Heart right ventricle (tissue), 16 donors: Measurements from ENCODE around the gene HRK. TPM values are rescaled to one million over a fixed set of nuclear protein-coding genes. Genes with fewer than 3 reads are reported as not detected.
A peak's percentile ranks its signal among the peaks of the same experiment; 100 is the strongest.

Experiments
- ATAC-seq, 8 donors: fragments of 200-7000 bp; cut with Tn5 transposase; one replicate each; pipeline ENCODE4 v1.9.1; 2020; ENCODE audit warnings: mild to moderate bottlenecking in 8 of 8, moderate library complexity in 8 of 8, moderate number of reproducible peaks in 1 of 8
- DNase-seq, 2 donors: peaks; one replicate each; pipeline ENCODE4 v3.0.0-alpha.2; 2020
- H3K27ac ChIP-seq, 10 donors: fragments of 200-600 bp; sonication (generic) in 2 of 10; one replicate each; pipeline versions ENCODE4 v1.5.0 to v1.8.0; 2020 to 2022; ENCODE audit warnings: mild to moderate bottlenecking in 3 of 10
- H3K27me3 ChIP-seq, 7 donors: fragments of 200-600 bp; one replicate each; pipeline ENCODE4 v1.8.0; 2021 to 2022; ENCODE audit warnings: mild to moderate bottlenecking in 2 of 7
- H3K36me3 ChIP-seq, 9 donors: fragments of 200-600 bp; sonication (generic) in 1 of 9; one replicate each; pipeline versions ENCODE4 v1.5.0 to v1.8.0; 2020 to 2022; ENCODE audit warnings: mild to moderate bottlenecking in 2 of 9
- H3K4me1 ChIP-seq, 9 donors: fragments of 200-600 bp; sonication (generic) in 1 of 9; one replicate each; pipeline versions ENCODE4 v1.5.0 to v1.8.0; 2020 to 2022; ENCODE audit warnings: mild to moderate bottlenecking in 4 of 9
- H3K4me3 ChIP-seq, 10 donors: fragments of 200-600 bp; sonication (generic) in 2 of 10; one replicate each; pipeline versions ENCODE4 v1.5.0 to v1.8.0; 2020 to 2022; ENCODE audit warnings: mild to moderate bottlenecking in 7 of 10, moderate library complexity in 2 of 10
- H3K9me3 ChIP-seq, 11 donors: fragments of 200-600 bp in 10 of 11; sonication (generic) in 2 of 11; one replicate each; pipeline versions ENCODE4 v1.5.0 to v1.8.0; 2013 to 2022; ENCODE audit warnings: mild to moderate bottlenecking in 2 of 11, control low read depth in 1 of 11, moderate library complexity in 1 of 11
- WGBS, 2 donors: extraction: QIAGEN DNeasy Blood & Tissue Kit; methylation state at CpG; one replicate each; pipeline ENCODE4 v1.1.7; 2013; ENCODE audit warnings: inconsistent platforms in 1 of 2; 5-methylcytosine and 5-hydroxymethylcytosine counted together
- intact Hi-C, 10 donors: fragments of 100-400 bp; cut with DNase I; formaldehyde crosslinking; loops; one replicate each; pipeline versions ENCODE4 v1.11.1 to v1.14.2; 2022
- polyA plus RNA-seq, 2 donors: library from polyadenylated mRNA; stranded (reverse); fragments of 200-250 nt; gene quantifications; one replicate each; pipeline ENCODE4 v1.2.3, GENCODE V29; 2013
- total RNA-seq, 10 donors: library from RNA; stranded (reverse); fragmentation: NEBNext Ultra II Directional in 3 of 10; extraction: Animal tissue kit (Norgen Biotek cat#: 25700) in 3 of 10; gene quantifications; one replicate each; pipeline versions ENCODE4 v1.2.1 to v1.2.4, GENCODE V29; 2021 to 2023
- TF ChIP-seq, protein P1 (sequence below), 9 donors: fragments of 200-600 bp; sonication (generic) in 2 of 9; IDR thresholded peaks; one replicate each; pipeline versions ENCODE4 v1.5.0 to v1.8.0; 2021 to 2022; ENCODE audit warnings: antibody characterized with exemption in 9 of 9, mild to moderate bottlenecking in 5 of 9, moderate library complexity in 1 of 9
- donor health status: Arrhythmogenic right ventricular cardiomyopathy.
- donor health status: ischemic (EF 13 %, LVEDD 7.1; RV severe dilation, severe dysfunction).
- donor health status: healthy with polysubstance abuse.
- donor health status: DM: no; HTN: yes; CAD: no.
- donor health status: DM: no; HTN: no; CAD: no.
- donor health status: ischemic (EF 25% LVEDD 6.9; RV normal size, moderate dysfunction).
- donor health status: ischemic (EF 25% LVEDD 5.7; RV mildly dilated, moderate dysfunction).
- donor health status: healthy.
- donor health status: DM: yes; HTN: yes; CAD: no.
- donor health status: Ischemic cardiomyopathy.
- donor health status: ischemic (EF 35%, LVEDD 5.7; RV mildly dilated, moderate dysfunction).
- donor health status: nonischemic (EF 11% LVEDD 7.7; RV severe dilation, severe dysfunction).
- donor health status: DM: yes; HTN: yes; CAD: no.
- donor health status: PGD.
- donor health status: ischemic (EF 29% LVEDD 5.4; RV normal size, mild dysfunction).
- donor health status: nonischemic (EF 23%, LVEDD 6.1; RV moderate dilation, normal function).

The HRK gene
- total and polyA plus RNA-seq, 12 donors = 0.03 to 2.9 (median 0.40) TPM; not detected in 2

DNA sequence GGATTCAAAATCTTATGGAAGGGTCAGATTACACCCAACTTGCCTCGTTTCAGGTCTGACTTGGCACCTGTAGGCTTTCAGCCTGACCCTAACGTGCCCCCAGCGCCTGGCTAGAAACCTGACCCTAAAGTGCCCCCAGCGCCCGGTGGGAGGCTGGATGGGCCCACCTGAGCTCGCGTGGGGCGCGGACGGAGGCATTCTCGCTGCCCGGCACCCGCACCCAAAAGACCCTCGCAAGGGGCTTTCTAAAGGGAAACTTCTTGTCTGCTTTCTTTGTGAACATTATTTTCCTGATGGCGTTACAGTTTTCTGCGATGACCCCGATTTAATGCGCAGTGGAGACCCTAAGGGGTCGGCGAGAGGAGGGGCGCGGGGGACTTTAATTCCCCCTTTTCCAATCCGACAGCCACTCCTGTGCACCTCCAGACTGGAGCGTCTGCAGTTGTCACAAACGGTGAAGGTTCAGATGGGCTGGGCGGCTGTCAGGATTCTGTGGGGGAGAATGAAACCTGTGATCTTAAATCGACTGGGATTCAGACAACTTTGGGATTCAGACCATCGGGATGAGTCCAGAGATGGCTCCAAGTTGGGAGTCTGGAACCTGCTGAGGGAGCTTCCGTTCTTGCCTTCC lies 751 bp upstream of the HRK start:
- H3K27ac ChIP-seq = no peak overlapping the region
- TF ChIP-seq, protein P1, sequence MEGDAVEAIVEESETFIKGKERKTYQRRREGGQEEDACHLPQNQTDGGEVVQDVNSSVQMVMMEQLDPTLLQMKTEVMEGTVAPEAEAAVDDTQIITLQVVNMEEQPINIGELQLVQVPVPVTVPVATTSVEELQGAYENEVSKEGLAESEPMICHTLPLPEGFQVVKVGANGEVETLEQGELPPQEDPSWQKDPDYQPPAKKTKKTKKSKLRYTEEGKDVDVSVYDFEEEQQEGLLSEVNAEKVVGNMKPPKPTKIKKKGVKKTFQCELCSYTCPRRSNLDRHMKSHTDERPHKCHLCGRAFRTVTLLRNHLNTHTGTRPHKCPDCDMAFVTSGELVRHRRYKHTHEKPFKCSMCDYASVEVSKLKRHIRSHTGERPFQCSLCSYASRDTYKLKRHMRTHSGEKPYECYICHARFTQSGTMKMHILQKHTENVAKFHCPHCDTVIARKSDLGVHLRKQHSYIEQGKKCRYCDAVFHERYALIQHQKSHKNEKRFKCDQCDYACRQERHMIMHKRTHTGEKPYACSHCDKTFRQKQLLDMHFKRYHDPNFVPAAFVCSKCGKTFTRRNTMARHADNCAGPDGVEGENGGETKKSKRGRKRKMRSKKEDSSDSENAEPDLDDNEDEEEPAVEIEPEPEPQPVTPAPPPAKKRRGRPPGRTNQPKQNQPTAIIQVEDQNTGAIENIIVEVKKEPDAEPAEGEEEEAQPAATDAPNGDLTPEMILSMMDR (IDR thresholded peaks at IDR 0.05) = no peak
- ATAC-seq = no peak
- intact Hi-C loops = loop anchor here in 7 of 10 donors (2.0 to 10.0 kb wide), 4 partner anchors 175 to 180 kb away; no protein-coding TSS in a partner anchor
- no peak for DNase-seq
- H3K4me3 ChIP-seq = peak overlapping the region in 7 of 10 donors; percentile 29 to 52 (median 47)
- 6% methylated on average over 29 of the region's 29 CpGs for WGBS, 2 donors
- H3K36me3 ChIP-seq = no peaks in the 10 kb centered on the region
- peaks cover 8 to 43% (median 32%) of the 10 kb centered on the region in 9 donors for H3K4me1 ChIP-seq
- H3K27me3 ChIP-seq = peaks cover 7 to 79% (median 65%) of the 10 kb centered on the region in 7 donors
- no peaks in the 10 kb centered on the region for H3K9me3 ChIP-seq

DNA sequence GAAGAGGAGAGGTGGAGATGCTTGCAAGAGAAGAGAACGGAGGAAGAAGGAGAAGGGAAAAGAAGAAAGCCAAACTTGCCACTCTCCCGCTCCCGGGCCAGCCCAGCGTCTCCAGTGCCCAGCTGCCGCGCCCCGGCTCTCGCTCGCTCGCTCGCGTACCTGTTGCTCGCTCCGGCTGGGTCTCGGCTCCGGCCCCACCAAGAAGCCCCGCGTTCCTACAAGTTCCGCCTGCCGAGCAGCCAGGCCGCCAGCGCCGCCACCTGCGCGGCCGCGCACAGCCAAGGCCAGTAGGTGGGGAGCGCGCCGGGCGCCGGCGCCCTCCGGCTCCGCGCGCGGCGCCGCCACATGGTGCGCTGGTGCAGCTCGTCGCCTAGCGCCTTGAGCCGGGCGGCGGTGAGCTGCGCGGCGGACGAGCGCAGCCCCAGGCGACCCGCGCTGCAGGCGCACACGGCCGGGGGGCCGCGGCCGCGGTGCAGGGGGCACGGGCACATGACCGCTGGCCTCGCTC lies 370 bp downstream of the HRK start:
- TF ChIP-seq, protein P1 (IDR thresholded peaks at IDR 0.05) = peak in 2 of 9 donors; percentile 10 to 28
- peak; percentile 41 to 88 (median 74) for ATAC-seq
- Histone ChIP-seq H3K4me3 (peak overlapping the region in 9 of 10 donors; percentile 27 to 54 (median 47)), H3K27ac (no peak overlapping the region), H3K27me3 (peaks cover 7 to 91% (median 76%) of the 10 kb centered on the region in 7 donors), H3K9me3 (no peaks in the 10 kb centered on the region), H3K4me1 (peaks cover 8 to 43% (median 32%) of the 10 kb centered on the region in 9 donors), H3K36me3 (no peaks in the 10 kb centered on the region)
- DNase-seq = peak; percentile 10 to 28
- intact Hi-C loops = loop anchor here in 5 of 10 donors (5.0 to 10.0 kb wide), 3 partner anchors 174 to 179 kb away; no protein-coding TSS in a partner anchor
- 0 to 1% methylated on average over 59 to 65 of the region's 65 CpGs for WGBS, 2 donors

DNA sequence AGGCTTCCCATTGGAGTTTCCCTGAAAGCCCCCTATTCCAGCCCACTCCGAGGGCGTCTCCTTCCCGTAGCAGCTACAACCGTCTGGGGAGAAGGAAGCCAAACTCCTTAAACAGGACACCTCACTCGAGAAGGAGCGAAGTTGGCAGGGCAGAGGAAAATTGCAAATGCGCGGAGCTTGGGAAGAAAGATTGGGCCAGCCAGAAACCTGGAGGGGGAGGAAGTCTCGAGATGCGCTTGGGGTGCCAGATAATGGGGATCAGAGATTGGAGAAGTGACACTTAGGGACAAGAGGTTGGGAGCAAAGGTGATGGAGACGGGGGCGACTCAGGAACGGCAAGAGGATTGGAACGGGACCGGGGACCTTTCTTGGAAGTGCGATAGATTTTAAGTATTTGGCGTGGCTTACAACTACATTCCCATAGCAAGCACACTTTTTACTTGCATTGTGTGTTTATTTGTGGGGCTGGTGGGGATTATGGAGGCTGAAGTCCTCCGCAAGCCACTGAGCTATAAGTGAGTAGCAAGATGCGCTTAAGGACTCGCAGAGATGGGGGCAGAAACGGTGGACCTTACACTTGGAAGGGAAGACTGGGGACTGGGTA lies 926 bp downstream of the HRK start:
- Histone ChIP-seq H3K27me3 (peaks cover 7 to 96% (median 80%) of the 10 kb centered on the region in 7 donors), H3K9me3 (no peaks in the 10 kb centered on the region), H3K27ac (no peak overlapping the region), H3K4me1 (peaks cover 8 to 43% (median 32%) of the 10 kb centered on the region in 9 donors), H3K36me3 (no peaks in the 10 kb centered on the region), H3K4me3 (peak overlapping the region in 9 of 10 donors; percentile 27 to 54 (median 44))
- intact Hi-C loops = loop anchor here in 5 of 10 donors (5.0 to 10.0 kb wide), 3 partner anchors 173 to 178 kb away; no protein-coding TSS in a partner anchor
- TF ChIP-seq, protein P1 (IDR thresholded peaks at IDR 0.05) = no peak
- 2% methylated on average over 20 to 21 of the region's 21 CpGs for WGBS, 2 donors
- DNase-seq (no peak), ATAC-seq (no peak)

DNA sequence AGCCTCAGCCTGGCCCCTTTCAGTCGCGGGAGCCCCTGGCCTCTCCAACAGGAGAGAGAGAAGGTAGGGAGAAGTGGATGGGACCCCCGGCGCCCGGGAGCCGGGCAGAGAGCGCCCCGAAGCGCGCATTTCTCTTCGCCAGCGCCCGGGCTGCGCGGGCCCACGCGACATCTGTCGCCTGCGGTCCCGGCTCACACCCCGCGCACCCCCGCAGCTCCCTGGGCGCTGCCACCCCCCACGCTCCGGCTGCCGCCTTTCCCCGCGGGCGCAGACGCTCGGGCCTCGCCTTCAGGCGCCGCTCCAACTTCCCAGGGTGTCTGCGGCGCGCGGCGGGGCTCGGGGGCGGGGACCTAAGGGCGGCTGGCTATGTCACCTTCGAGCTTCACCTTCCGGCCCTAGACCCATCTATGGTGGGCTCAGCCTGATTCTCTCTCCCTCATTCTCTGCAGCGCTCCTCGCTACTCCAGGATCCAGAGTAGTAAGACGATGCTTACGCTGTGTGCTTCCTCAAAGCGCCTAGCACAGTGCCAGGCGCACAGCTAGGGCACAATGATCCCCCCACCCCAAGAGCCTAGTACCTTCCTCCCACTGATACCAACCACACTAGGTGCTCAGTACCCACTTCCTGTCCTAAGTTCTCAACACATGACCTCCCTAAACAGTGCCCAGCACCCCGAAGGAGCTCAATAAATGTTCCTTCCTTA lies 1.6 kb downstream of the HRK start:
- Histone ChIP-seq H3K4me3 (peak overlapping the region in 9 of 10 donors; percentile 27 to 54 (median 44)), H3K36me3 (no peaks in the 10 kb centered on the region), H3K27me3 (peaks cover 7 to 99% (median 85%) of the 10 kb centered on the region in 7 donors), H3K27ac (no peak overlapping the region), H3K4me1 (peaks cover 8 to 43% (median 32%) of the 10 kb centered on the region in 9 donors), H3K9me3 (peaks cover 0 to 5% (median 0%) of the 10 kb centered on the region in 11 donors)
- WGBS, 2 donors = 2% methylated on average over 52 of the region's 52 CpGs
- intact Hi-C loops = loop anchor here in 5 of 10 donors (5.0 to 10.0 kb wide), 3 partner anchors 172 to 177 kb away; no protein-coding TSS in a partner anchor
- TF ChIP-seq, protein P1 (IDR thresholded peaks at IDR 0.05) = no peak
- no peak for DNase-seq
- ATAC-seq = peak in 1 of 8 donors; percentile 28
